HG02642 (cell line): Measurements from ENCODE around the gene RASL11B.
A peak's percentile ranks its signal among the peaks of the same experiment; 100 is the strongest.
"Not testable (repeated sequence)": the region's sequence is repeated elsewhere in the genome, so short reads cannot be mapped to it uniquely, and the experiment has no call there.

Experiments used
- ATAC-seq: cut with Tn5 transposase; IDR thresholded peaks from one replicate; pipeline ENCODE4 v1.9.1; 2021; ENCODE audit warnings: mild to moderate bottlenecking; ENCODE audit not compliant: unreplicated experiment, poor library complexity

RASL11B gene, protein sequence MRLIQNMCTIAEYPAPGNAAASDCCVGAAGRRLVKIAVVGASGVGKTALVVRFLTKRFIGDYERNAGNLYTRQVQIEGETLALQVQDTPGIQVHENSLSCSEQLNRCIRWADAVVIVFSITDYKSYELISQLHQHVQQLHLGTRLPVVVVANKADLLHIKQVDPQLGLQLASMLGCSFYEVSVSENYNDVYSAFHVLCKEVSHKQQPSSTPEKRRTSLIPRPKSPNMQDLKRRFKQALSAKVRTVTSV

DNA sequence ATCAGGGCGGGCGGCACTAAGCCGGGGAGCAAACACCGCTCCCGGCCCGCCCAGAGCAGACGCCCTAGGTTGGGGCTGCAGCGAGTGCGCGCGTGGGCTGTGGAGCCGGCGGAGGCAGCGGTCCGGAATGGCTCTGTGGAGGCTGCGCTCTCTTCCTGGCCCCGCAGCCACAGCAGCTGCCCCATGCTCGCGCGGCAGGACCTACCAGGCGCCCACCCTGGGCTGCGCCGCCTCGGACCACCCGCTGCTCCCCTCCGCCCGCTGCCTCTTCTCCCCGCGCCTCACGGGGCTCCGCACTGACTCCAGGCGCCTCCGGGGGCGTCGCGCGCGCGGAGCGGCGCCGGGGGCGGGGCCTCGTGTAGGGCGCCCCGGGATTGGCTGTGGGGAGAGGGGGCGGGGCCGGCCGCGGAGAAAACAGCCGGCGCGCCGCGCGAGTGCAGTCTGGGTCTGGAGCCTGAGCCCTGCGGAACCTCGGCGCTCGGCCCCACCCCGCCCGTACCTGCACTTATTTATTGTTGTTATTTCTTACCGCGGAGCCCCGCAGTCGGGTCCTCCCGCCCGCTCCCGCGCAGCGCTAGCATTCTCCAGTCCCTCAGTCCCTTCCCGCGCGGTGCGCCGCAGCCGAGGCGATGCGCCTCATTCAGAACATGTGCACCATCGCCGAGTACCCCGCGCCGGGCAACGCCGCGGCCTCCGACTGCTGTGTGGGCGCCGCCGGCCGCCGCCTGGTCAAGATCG, at the start of gene RASL11B:
RASL11B (plus strand) TSS at position 439 of the 738 bp plus-strand sequence; CDS start at position 630, 191 bp downstream.
- ATAC-seq: peak; percentile 99

- no peak for ATAC-seq
These were observed 48.6 kb upstream of the RASL11B start for GRCh38 chr4:52813546-52813945.

DNA sequence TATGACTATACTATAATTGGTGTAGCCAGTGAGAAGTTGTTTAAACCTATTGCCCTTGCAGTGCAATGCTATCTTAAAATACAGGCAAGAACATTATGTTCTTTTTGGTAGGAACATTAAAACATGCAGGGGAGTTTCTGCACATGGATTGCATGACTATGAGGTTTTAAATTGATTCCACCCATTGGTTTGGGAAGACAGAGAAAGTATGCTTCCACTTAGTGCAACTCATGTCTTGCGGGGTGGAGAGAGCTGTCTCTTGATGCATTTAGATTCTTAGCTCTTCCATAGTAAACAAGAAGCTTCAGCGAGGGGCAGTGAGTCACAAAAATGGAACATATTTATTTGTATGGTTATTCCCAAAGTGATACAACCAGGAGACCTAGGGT, 39.5 kb upstream of the RASL11B start:
- no peak for ATAC-seq

GRCh38 chr4:52822972-52823701, 39.0 kb upstream of the RASL11B start:
- no peak for ATAC-seq

DNA sequence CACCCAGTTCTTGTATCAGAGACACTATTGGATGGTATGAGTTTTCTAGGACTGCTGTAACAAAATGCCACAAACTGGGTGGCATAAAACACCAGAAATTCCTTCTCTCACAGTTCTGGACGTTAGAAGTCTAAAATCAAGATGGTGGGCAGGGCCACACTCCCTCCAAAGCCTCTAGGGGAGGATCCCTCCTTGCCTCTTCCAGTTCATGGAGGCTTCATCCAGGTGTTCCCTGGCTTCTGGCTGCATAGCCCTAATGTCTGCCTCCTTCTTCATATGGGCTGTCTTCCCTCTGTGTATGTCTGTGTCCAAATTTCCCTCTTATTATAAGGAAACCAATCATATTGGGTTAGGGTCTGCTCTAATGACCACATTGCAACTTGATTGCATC, 38.4 kb upstream of the RASL11B start:
- no peak for ATAC-seq

- ATAC-seq: no peak
These were observed 37.9 kb upstream of the RASL11B start for GRCh38 chr4:52824270-52824602.

DNA sequence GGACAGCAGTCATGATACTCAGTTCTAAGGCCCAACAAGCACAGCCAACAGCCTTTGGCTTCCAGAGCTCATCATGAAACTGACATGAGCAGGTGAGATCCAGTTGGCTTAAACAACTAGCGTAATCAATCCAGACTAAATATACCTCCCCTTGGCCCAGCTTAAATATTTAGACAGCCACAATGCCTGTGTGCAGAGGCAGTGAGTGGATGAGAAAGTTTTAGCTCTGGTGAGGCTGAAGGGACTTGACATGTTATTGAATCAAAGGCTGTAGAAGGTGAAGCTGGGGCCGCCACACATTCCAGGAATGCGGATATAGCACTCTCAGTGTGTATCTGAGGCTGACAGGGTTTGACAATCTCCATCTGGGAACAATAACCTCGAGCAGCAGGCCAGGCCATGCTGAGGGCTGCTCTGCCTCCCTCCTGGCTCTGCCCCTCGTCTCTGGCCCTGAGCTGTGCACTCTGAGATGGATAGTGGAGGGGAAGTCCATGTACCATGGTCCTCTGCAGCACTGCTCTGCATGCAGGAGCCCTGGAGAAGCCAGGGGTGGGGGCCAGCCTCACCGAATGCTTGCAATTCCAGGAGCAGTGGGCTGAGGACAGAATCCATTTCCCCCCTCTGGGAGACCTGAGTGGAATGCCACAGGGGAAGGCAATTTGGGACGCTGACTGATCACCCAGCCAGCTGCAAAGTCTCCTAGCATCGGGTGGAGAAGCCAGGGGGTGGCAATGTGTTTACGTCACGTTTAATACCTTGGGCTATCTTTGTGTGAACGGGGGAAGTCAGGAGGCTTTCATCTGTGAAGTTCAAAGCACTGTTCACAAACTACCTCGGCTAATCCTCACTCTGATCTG, 37.3 kb upstream of the RASL11B start:
- no peak for ATAC-seq

DNA sequence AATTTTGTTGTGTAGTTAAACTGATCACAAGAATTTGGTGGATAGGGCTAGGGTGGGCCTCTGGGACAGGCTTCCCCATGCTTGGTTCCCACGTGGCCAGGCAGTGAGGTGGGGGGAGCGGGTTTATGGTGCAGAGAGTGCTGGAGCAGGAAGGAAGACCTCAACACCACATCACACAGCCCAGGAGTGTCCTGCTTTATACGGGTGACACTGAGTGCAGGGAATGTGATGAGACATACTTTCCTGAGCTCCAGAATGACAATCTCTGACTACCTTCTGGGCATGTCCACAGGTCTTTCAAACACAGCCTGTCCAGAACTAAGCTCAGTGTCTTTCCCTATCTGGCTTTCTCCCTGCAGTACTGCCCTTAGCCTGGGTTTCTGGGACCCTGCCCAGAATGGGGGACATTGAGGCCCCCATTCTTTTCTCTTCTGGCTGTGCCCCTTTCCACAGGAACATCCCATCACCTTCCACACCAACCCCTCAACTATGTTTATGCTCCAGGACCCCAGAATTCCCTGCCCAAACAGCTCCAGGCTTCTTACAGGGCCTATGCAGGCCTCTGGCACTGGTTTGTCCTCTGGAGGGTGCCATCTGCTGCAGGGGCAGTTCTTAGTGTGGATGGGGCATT, 36.5 kb upstream of the RASL11B start:
- no peak for ATAC-seq

GRCh38 chr4:52833941-52834525, 28.1 kb upstream of the RASL11B start:
- no peak for ATAC-seq

DNA sequence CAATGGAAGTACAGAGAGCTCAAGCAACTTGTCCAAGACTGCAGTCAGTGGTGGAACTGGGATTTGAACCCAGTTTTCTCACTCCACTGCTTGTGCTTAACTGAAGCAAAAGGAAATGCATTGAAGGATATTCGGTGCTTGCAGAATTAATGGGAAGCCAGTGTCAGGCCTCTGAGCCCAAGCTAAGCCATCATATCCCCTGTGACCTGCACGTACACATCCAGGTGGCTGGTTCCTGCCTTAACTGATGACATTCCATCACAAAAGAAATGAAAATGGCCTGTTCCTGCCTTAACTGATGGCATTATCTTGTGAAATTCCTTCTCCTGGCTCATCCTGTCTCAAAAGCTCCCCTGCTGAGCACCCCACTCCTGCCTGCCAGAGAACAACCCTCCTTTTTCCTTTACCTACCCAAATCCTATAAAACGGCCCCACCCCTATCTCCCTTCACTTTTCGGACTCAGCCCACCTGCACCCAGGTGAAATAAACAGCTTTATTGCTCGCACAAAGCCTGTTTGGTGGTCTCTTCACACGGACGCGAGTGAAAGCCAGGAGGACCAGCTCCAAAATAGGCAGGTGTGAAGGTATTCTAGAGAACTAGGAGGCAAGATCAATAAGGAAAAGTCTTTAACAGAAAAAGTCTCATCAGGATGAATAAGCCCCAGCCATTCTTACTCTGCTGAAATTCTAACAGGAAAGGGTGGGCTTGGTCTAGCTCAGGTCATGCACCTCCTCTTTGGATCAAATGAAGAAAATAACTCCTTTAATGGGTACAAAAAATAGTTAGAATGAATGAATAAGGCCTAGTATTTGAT, 27.3 kb upstream of the RASL11B start:
- ATAC-seq: not testable (repeated sequence)

DNA sequence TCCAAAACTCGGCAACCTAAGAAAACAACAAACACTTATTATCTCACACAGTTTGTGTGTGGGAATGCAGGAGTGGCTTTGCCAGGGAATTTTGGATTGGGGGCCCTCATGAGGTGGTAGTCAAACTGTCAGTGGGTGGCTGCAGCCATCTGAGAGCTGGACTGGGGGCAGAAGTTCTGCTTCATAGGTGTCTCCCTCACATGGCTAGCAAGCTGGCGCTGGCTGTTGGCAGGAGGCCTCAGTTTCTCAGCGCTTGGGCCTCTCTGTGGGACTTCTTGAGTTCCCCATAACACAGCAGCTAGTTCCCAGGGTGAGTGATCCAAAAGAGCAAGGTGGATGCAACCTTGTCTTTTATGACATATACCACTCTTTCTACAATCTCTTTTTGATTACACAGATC, 26.0 kb upstream of the RASL11B start:
- no peak for ATAC-seq

DNA sequence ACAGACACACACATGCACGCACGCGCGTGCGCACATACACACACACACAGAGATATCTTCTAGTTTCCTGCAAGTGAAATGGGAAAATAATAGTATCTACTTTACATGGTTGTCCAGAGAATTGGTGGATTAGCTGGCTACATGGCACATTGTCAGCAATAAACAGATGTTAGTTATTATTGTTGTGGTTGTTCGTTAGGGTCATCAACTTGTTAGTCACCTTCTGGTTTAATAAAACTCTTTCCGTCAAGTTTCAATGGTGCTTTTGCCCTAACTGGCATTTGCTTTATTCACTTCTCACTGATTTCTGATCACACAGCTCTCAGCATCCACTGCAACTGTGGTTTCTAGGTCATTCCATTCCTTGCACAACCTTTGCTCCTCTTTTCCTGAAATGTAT, 25.4 kb upstream of the RASL11B start:
- ATAC-seq: no peak

GRCh38 chr4:52837716-52838558, 24.2 kb upstream of the RASL11B start:
- ATAC-seq: no peak

- ATAC-seq: no peak
These were observed 23.2 kb upstream of the RASL11B start for GRCh38 chr4:52838729-52839586.

DNA sequence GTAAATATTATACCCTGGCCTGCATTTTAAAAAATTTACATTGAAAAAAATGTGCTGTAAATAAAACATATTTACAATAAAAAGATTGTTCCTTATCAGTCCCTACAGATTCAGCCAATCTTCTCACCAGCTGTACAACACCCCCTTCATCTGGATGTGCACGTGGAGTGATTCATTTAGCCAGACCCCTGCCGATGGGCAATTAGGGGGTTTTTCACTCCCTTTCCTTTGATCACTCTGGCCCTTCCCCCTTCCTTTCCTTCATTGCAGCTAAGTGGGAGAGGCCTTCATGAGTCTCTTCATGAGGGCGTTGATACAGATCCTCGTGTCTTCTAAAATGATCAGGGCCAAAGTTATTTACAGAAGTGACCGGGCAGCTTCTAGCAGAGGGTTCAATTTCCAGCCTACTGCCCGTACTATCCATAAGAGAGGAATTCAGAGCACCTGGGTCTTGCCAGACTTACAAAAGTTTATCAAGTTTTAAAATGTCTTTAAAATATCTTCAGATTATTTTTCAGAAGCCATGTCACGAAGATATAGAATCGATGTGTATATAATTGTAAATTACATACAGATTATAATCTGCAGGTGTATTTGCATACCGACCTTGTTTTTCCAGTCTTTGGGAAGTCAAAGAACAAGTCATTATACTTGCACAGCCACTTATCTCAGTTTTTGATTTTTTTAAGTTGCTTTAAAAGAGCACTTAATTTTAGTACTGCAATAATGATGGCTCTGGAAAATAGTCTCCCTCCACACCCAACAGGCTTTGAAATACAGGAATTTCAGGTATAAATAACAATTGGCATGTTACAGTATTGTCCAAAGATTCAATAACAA, 21.4 kb upstream of the RASL11B start:
- ATAC-seq: no peak
